Neural cell (in vitro differentiated cells): ENCODE data around the gene TMEM151A. TPM values are rescaled to one million over a fixed set of nuclear protein-coding genes. Genes with fewer than 3 reads are reported as not detected.

Source experiments
- H2AFZ ChIP-seq: fragments of 200-600, 300-800 bp; sonication (generic), shearing (Covaris generic); 2 replicates; pipeline ENCODE4 v1.6.0; 2014; ENCODE audit warnings: low read depth, mild to moderate bottlenecking, antibody characterized with exemption, low read length, moderate library complexity
- H3F3A ChIP-seq: fragments of 200-600 bp; shearing (Covaris generic); 2 replicates; pipeline ENCODE4 v1.6.1; 2016; ENCODE audit warnings: mild to moderate bottlenecking, moderate library complexity, mixed read lengths, antibody characterized with exemption, low read length; ENCODE audit not compliant: insufficient read depth, poor library complexity, severe bottlenecking
- H3K27ac ChIP-seq: fragments of 200-600, 300-800 bp; sonication (generic), shearing (Covaris generic); 2 replicates; pipeline ENCODE4 v1.5.1; 2014; ENCODE audit warnings: mild to moderate bottlenecking, low read length, moderate library complexity
- H3K27me3 ChIP-seq: fragments of 300-800, 200-600 bp; sonication (generic), shearing (Covaris generic); 2 replicates; pipeline ENCODE4 v1.6.0; 2014; ENCODE audit warnings: mild to moderate bottlenecking, low read depth, low read length, moderate library complexity; ENCODE audit not compliant: insufficient read depth
- H3K36me3 ChIP-seq: fragments of 300-800, 200-600 bp; sonication (generic), shearing (Covaris generic); 2 replicates; pipeline ENCODE4 v1.5.1; 2014; ENCODE audit warnings: mild to moderate bottlenecking, antibody characterized with exemption, low read length, moderate library complexity; ENCODE audit not compliant: insufficient read depth
- H3K4me2 ChIP-seq: fragments of 300-800, 200-600 bp; sonication (generic), shearing (Covaris generic); 2 replicates; pipeline ENCODE4 v1.6.0; 2014; ENCODE audit warnings: mild to moderate bottlenecking, low read length
- H3K4me3 ChIP-seq: fragments of 300-800, 200-600 bp; sonication (generic), shearing (Covaris generic); 2 replicates; pipeline ENCODE4 v1.5.1; 2014; ENCODE audit warnings: mild to moderate bottlenecking, low read length, moderate library complexity
- H3K79me2 ChIP-seq: fragments of 200-600 bp; shearing (Covaris generic); replicated peaks from 2 replicates; pipeline ENCODE4 v1.6.0; 2014; ENCODE audit warnings: mild to moderate bottlenecking, low read length, moderate library complexity; ENCODE audit not compliant: insufficient read depth
- H3K9ac ChIP-seq: fragments of 300-800, 200-600 bp; sonication (generic), shearing (Covaris generic); 2 replicates; pipeline ENCODE4 v1.6.1; 2016; ENCODE audit warnings: mild to moderate bottlenecking, low read length, mixed read lengths
- H3K9me2 ChIP-seq: fragments of 200-600 bp; shearing (Covaris generic); 2 replicates; pipeline ENCODE4 v1.6.1; 2016; ENCODE audit warnings: mild to moderate bottlenecking, low read length, mixed read lengths; ENCODE audit not compliant: insufficient read depth
- H3K9me3 ChIP-seq: fragments of 200-600, 300-800 bp; sonication (generic), shearing (Covaris generic); 2 replicates; pipeline ENCODE4 v1.6.1; 2016; ENCODE audit warnings: mild to moderate bottlenecking, mixed run types, low read length, moderate library complexity, mixed read lengths
- H4K20me1 ChIP-seq: fragments of 200-600 bp; shearing (Covaris generic); 2 replicates; pipeline ENCODE4 v1.6.1; 2016; ENCODE audit warnings: mild to moderate bottlenecking, mixed run types; ENCODE audit not compliant: insufficient read depth
- CTCF ChIP-seq: fragments of 450-650 bp; IDR thresholded peaks from 2 replicates; pipeline ENCODE4 v1.5.1; 2014; ENCODE audit warnings: antibody characterized with exemption, mild to moderate bottlenecking, moderate library complexity; ENCODE audit not compliant: poor library complexity, severe bottlenecking
- EP300 ChIP-seq: fragments of 450-650 bp; conservative IDR thresholded peaks from 2 replicates; pipeline ENCODE4 v1.6.1; 2014; ENCODE audit warnings: antibody characterized with exemption, mild to moderate bottlenecking, moderate library complexity; ENCODE audit not compliant: poor library complexity, severe bottlenecking
- EZH2 ChIP-seq: fragments of 200-600, 300-800 bp; shearing (Covaris generic), sonication (generic); IDR thresholded peaks from 2 replicates; pipeline ENCODE4 v1.6.1; 2014; ENCODE audit warnings: antibody characterized with exemption, low read length, borderline replicate concordance, mild to moderate bottlenecking; ENCODE audit not compliant: insufficient read depth, poor library complexity, severe bottlenecking
- MXI1 ChIP-seq: fragments of 450-650 bp; conservative IDR thresholded peaks from 2 replicates; pipeline ENCODE4 v1.6.1; 2014; ENCODE audit warnings: antibody characterized with exemption, mild to moderate bottlenecking; ENCODE audit not compliant: poor library complexity, severe bottlenecking
- POLR2AphosphoS5 ChIP-seq: IDR thresholded peaks from 2 replicates; pipeline ENCODE4 v1.6.1; 2012
- REST ChIP-seq: IDR thresholded peaks from 2 replicates; pipeline ENCODE4 v1.6.1; 2012; ENCODE audit warnings: borderline replicate concordance
- SMC3 ChIP-seq: fragments of 450-650 bp; conservative IDR thresholded peaks from 2 replicates; pipeline ENCODE4 v1.6.1; 2014; ENCODE audit warnings: antibody characterized with exemption, mild to moderate bottlenecking, moderate library complexity; ENCODE audit not compliant: poor library complexity
- TAF1 ChIP-seq: IDR thresholded peaks from 2 replicates; pipeline ENCODE4 v1.6.1; 2012; ENCODE audit warnings: low read depth
- polyA plus RNA-seq: library from polyadenylated mRNA; depleted of rRNA; stranded (reverse); fragments of >200 nt; gene quantifications from 2 replicates; pipeline ENCODE4 v1.2.3, GENCODE V29; 2014

TMEM151A gene
- polyA plus RNA-seq, 1 donor from 2014 or later, result 5.3 TPM

- H4K20me1 ChIP-seq, result no peaks in the 10 kb centered on the region
- H3K9me2 ChIP-seq, result no peaks in the 10 kb centered on the region
- peaks cover 20% of the 10 kb centered on the region for H3K79me2 ChIP-seq
- H3K27me3 ChIP-seq, result no peaks in the 10 kb centered on the region
- H3K9me3 ChIP-seq, result no peaks in the 10 kb centered on the region
- peak within 1 kb of the TSS; percentile 90 for H3K4me2 ChIP-seq
- no peak for TF ChIP-seq SMC3
- no peak for TF ChIP-seq EZH2
- no peak for TF ChIP-seq CTCF
- TF ChIP-seq TAF1, result no peak
- TF ChIP-seq POLR2AphosphoS5, result peak; percentile 84
- TF ChIP-seq MXI1, result peak; percentile 8
- no peaks in the 10 kb centered on the region for H3F3A ChIP-seq
- peak within 1 kb of the TSS; percentile 96 for H3K9ac ChIP-seq
- H3K27ac ChIP-seq, result peak within 1 kb of the TSS; percentile 92
- H3K36me3 ChIP-seq, result no peaks in the 10 kb centered on the region
- H3K4me3 ChIP-seq, result peak within 1 kb of the TSS; percentile 92
- H2AFZ ChIP-seq, result peak within 1 kb of the TSS; percentile 60
Observed at GRCh38 chr11:66268244-66268951, 23.3 kb upstream of the TMEM151A start, which contains the start of gene RAB1B. RAB1B (plus strand) TSS chr11:66268639; CDS start chr11:66268680, 41 bp downstream.

GRCh38 chr11:66268952-66269905 is 22.5 kb upstream of the TMEM151A start:
- no peaks in the 10 kb centered on the region for H3K9me2 ChIP-seq
- peak overlapping the region; percentile 96 for H3K9ac ChIP-seq
- H3K79me2 ChIP-seq, result peaks cover 20% of the 10 kb centered on the region
- TF ChIP-seq MXI1, result no peak
- no peak for TF ChIP-seq REST
- TF ChIP-seq CTCF, result peak; percentile 8
- no peak for TF ChIP-seq EP300
- TF ChIP-seq SMC3, result peak; percentile 8
- no peaks in the 10 kb centered on the region for H3F3A ChIP-seq
- peak overlapping the region; percentile 92 for H3K27ac ChIP-seq
- H3K9me3 ChIP-seq, result no peaks in the 10 kb centered on the region
- H3K36me3 ChIP-seq, result no peaks in the 10 kb centered on the region
- H4K20me1 ChIP-seq, result no peaks in the 10 kb centered on the region
- H2AFZ ChIP-seq, result peak overlapping the region; percentile 60
- H3K4me3 ChIP-seq, result peak overlapping the region; percentile 92
- H3K4me2 ChIP-seq, result peak overlapping the region; percentile 90
- no peaks in the 10 kb centered on the region for H3K27me3 ChIP-seq
